Activated CD8-positive, alpha-beta memory T cell treated with anti-CD3 and anti-CD28 coated beads for 4 hours (primary cell): Measurements from ENCODE around the gene ELK4.

Experiments used
- DNase-seq, 2 donors: peaks; one replicate each; pipeline ENCODE4 v3.0.0-alpha.2; 2020; ENCODE audit warnings: low read depth in 2 of 2

ELK4 gene

GRCh38 chr1:205630241-205630640 lies 1.6 kb downstream of the ELK4 start:
- DNase-seq: no peak

GRCh38 chr1:205629751-205630150 lies 2.1 kb downstream of the ELK4 start:
- DNase-seq: no peak

- no peak for DNase-seq
Observed at GRCh38 chr1:205627956-205628355, 3.9 kb downstream of the ELK4 start.

GRCh38 chr1:205626216-205626615 lies 5.6 kb downstream of the ELK4 start:
- DNase-seq: no peak

- DNase-seq: no peak
Observed at GRCh38 chr1:205623646-205624045, 8.2 kb downstream of the ELK4 start.

GRCh38 chr1:205620269-205620668 lies 11.5 kb downstream of the ELK4 start:
- DNase-seq: no peak

GRCh38 chr1:205619376-205619775 lies 12.4 kb downstream of the ELK4 start:
- no peak for DNase-seq

- DNase-seq: no peak
Observed at GRCh38 chr1:205616563-205617293, 15.1 kb downstream of the ELK4 start.

- DNase-seq: no peak
Observed at GRCh38 chr1:205615789-205616188, 16.0 kb downstream of the ELK4 start.

GRCh38 chr1:205613854-205614412 lies 17.9 kb downstream of the ELK4 start:
- no peak for DNase-seq

GRCh38 chr1:205612556-205612955 lies 19.3 kb downstream of the ELK4 start:
- DNase-seq: no peak

GRCh38 chr1:205612104-205612503 lies 19.7 kb downstream of the ELK4 start:
- no peak for DNase-seq

GRCh38 chr1:205610901-205611466 lies 20.8 kb downstream of the ELK4 start:
- no peak for DNase-seq

GRCh38 chr1:205610036-205610435 lies 21.8 kb downstream of the ELK4 start:
- no peak for DNase-seq

- DNase-seq: no peak
Observed at GRCh38 chr1:205604825-205605505, 26.8 kb downstream of the ELK4 start.

- no peak for DNase-seq
Observed at GRCh38 chr1:205604059-205604458, 27.8 kb downstream of the ELK4 start.

- DNase-seq: no peak
Observed at GRCh38 chr1:205601205-205601604, 30.6 kb downstream of the ELK4 start.

- DNase-seq: no peak
Observed at GRCh38 chr1:205600085-205600484, 31.7 kb downstream of the ELK4 start.

GRCh38 chr1:205599669-205600042 lies 32.2 kb downstream of the ELK4 start:
- DNase-seq: no peak

GRCh38 chr1:205598841-205599668 lies 32.8 kb downstream of the ELK4 start:
- no peak for DNase-seq

- no peak for DNase-seq
Observed at GRCh38 chr1:205597691-205598314, 34.0 kb downstream of the ELK4 start.

- no peak for DNase-seq
Observed at GRCh38 chr1:205596876-205597275, 34.9 kb downstream of the ELK4 start.
